Lung (tissue), 12 donors: ENCODE results near the gene LGR6. TPM values are rescaled to one million over a fixed set of nuclear protein-coding genes. Genes with fewer than 3 reads are reported as not detected.

ENCODE experiments used
- ATAC-seq: fragments of 200-7000 bp; cut with Tn5 transposase; one replicate; pipeline ENCODE4 v1.9.1; 2020; ENCODE audit warnings: moderate number of reproducible peaks; ENCODE audit not compliant: insufficient read depth, low FRiP score
- DNase-seq, 3 donors: peaks; one replicate each; pipeline ENCODE4 v3.0.0-alpha.2; 2013 to 2017
- H3K27ac ChIP-seq, 2 donors: one replicate each; pipeline ENCODE4 v1.5.1; 2013; ENCODE audit warnings: mild to moderate bottlenecking in 2 of 2, moderate library complexity in 2 of 2, control low read depth in 1 of 2, inconsistent platforms in 1 of 2, low read depth in 1 of 2, low read length in 1 of 2
- H3K27me3 ChIP-seq, 3 donors: one replicate each; pipeline ENCODE4 v1.5.1; 2013; ENCODE audit warnings: low read length in 2 of 3; ENCODE audit not compliant: control insufficient read depth in 3 of 3, insufficient read depth in 3 of 3
- H3K36me3 ChIP-seq, 4 donors: one replicate each; pipeline ENCODE4 v1.5.1; 2013; ENCODE audit warnings: low read length in 4 of 4, mild to moderate bottlenecking in 1 of 4, moderate library complexity in 1 of 4; ENCODE audit not compliant: control insufficient read depth in 4 of 4, insufficient read depth in 4 of 4
- H3K4me1 ChIP-seq, 5 donors: one replicate each; pipeline ENCODE4 v1.5.1; 2013; ENCODE audit warnings: low read length in 5 of 5, mild to moderate bottlenecking in 2 of 5, moderate library complexity in 1 of 5; ENCODE audit not compliant: control insufficient read depth in 5 of 5, insufficient read depth in 5 of 5
- H3K4me3 ChIP-seq: one replicate; pipeline ENCODE4 v1.5.1; 2013; ENCODE audit warnings: mild to moderate bottlenecking, control low read depth, moderate library complexity
- H3K9ac ChIP-seq, 2 donors: one replicate each; pipeline ENCODE4 v1.5.1; 2013; ENCODE audit warnings: low read length in 2 of 2, control low read depth in 1 of 2; ENCODE audit not compliant: insufficient read depth in 1 of 2
- H3K9me3 ChIP-seq, 4 donors: one replicate each; pipeline ENCODE4 v1.5.1; 2013; ENCODE audit warnings: low read length in 3 of 4, mild to moderate bottlenecking in 1 of 4, moderate library complexity in 1 of 4; ENCODE audit not compliant: control insufficient read depth in 4 of 4, insufficient read depth in 3 of 4
- WGBS, 2 donors: extraction: QIAGEN DNeasy Blood & Tissue Kit; methylation state at CpG; one replicate each; pipeline ENCODE4 v1.1.7; 2013; 5-methylcytosine and 5-hydroxymethylcytosine counted together
- polyA plus RNA-seq, 2 donors: library from polyadenylated mRNA; stranded (reverse); fragments of 200-250 nt; gene quantifications; one replicate each; pipeline ENCODE4 v1.2.1, GENCODE V29; 2013
- total RNA-seq, 2 donors: library from RNA; depleted of rRNA in 1 of 2; stranded (reverse); fragments of >200 nt in 1 of 2; gene quantifications; one replicate each; pipeline ENCODE4 v1.2.1, GENCODE V29; 2014 to 2021
- TF ChIP-seq, protein P1 (sequence below): IDR thresholded peaks from 2 replicates; pipeline ENCODE4 v1.5.1; 2012; ENCODE audit warnings: mild to moderate bottlenecking; ENCODE audit errors: control extremely low read depth, extremely low read depth
- donor health status: control.
- donor health status: control.
- donor health status: Bipolar disorder and iron deficiency.
- donor health status: healthy.
- donor health status: DM: yes; HTN: yes; CAD: no.

Gene LGR6
- total and polyA plus RNA-seq, 4 donors = 0.57 to 4.1 (median 1.3) TPM

DNA sequence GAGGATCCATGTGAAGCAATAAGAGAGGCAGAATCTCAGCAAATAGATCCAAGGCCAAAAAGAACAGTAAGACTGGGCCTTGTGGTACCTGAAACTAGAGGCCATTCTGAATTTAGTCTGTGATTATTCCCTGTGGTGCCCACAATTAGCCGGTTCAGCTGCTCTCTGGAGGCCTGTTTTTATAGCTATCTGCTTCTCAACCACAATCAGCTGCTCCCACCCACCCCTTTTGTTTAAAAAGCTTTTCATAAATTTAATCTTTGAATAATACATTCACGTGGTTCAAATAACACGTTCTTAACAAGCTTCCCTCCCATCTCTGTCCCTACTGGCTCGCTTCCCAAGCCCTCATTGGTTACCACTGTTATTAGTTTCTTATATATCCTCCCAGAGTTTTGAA lies 130.1 kb downstream of the LGR6 start:
- Histone ChIP-seq H3K36me3 (no peaks in the 10 kb centered on the region), H3K4me1 (no peaks in the 10 kb centered on the region), H3K9me3 (no peaks in the 10 kb centered on the region), H3K27ac (no peak overlapping the region), H3K27me3 (no peaks in the 10 kb centered on the region), H3K9ac (no peak overlapping the region), H3K4me3 (no peak overlapping the region)
- DNase-seq (peak in 1 of 3 donors; percentile 35), ATAC-seq (no peak)
- WGBS, 2 donors = 76 to 84% methylated on average over 4 of the region's 4 CpGs
- TF ChIP-seq, protein P1, sequence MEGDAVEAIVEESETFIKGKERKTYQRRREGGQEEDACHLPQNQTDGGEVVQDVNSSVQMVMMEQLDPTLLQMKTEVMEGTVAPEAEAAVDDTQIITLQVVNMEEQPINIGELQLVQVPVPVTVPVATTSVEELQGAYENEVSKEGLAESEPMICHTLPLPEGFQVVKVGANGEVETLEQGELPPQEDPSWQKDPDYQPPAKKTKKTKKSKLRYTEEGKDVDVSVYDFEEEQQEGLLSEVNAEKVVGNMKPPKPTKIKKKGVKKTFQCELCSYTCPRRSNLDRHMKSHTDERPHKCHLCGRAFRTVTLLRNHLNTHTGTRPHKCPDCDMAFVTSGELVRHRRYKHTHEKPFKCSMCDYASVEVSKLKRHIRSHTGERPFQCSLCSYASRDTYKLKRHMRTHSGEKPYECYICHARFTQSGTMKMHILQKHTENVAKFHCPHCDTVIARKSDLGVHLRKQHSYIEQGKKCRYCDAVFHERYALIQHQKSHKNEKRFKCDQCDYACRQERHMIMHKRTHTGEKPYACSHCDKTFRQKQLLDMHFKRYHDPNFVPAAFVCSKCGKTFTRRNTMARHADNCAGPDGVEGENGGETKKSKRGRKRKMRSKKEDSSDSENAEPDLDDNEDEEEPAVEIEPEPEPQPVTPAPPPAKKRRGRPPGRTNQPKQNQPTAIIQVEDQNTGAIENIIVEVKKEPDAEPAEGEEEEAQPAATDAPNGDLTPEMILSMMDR = no peak

DNA sequence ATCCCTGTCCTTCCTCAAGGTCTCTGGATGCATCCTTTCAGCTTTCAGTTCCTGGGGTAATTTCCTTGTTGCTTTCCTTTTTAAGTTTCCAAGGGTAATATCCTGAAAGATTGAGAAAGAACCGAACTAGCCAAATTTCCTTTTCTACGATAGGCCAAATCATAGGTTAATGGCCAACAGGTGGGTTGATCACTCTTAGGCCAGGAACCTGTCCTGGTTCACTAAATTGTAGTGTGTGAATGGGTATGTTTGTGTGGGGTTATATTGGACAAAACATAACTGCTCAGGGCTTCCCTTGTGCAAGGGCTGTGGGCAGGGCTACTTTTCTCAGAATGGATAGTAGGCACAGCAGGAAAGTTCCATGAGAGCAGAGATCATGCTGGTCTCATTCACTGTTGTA lies 131.0 kb downstream of the LGR6 start:
- DNase-seq = no peak
- Histone ChIP-seq H3K4me1 (no peaks in the 10 kb centered on the region), H3K4me3 (no peak overlapping the region), H3K27me3 (no peaks in the 10 kb centered on the region), H3K27ac (no peak overlapping the region), H3K9me3 (no peaks in the 10 kb centered on the region), H3K9ac (no peak overlapping the region), H3K36me3 (no peaks in the 10 kb centered on the region)
- ATAC-seq = no peak
- 69 to 81% methylated on average over 2 of the region's 2 CpGs for WGBS, 2 donors
- TF ChIP-seq, protein P1 = no peak

DNA sequence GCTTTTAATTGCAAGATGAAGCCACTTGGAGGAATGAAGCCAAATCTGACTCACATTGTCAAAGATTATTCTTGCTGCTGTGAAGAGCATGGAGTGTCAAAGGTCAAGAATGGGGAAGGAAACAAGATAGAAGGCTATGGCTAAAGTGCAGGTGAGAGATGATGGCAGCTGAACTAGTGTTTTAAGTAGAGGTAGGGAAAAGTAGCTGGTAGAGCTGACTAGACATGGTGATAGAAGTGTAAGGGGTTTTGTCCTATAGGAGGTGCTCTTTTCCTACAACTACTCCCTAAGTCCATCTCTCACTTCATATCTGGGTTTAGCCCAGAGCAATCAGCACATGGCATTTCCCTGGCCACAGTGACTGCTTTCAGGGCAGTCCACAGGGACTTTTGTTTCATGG lies 136.3 kb downstream of the LGR6 start:
- H3K36me3 ChIP-seq = peaks cover 0 to 10% (median 8%) of the 10 kb centered on the region in 4 donors
- H3K4me1 ChIP-seq = no peaks in the 10 kb centered on the region
- no peak for DNase-seq
- H3K9me3 ChIP-seq = no peaks in the 10 kb centered on the region
- ATAC-seq = no peak
- TF ChIP-seq, protein P1 = no peak
- no peak overlapping the region for H3K27ac ChIP-seq
- no peak overlapping the region for H3K9ac ChIP-seq
- no peak overlapping the region for H3K4me3 ChIP-seq
- H3K27me3 ChIP-seq = no peaks in the 10 kb centered on the region

DNA sequence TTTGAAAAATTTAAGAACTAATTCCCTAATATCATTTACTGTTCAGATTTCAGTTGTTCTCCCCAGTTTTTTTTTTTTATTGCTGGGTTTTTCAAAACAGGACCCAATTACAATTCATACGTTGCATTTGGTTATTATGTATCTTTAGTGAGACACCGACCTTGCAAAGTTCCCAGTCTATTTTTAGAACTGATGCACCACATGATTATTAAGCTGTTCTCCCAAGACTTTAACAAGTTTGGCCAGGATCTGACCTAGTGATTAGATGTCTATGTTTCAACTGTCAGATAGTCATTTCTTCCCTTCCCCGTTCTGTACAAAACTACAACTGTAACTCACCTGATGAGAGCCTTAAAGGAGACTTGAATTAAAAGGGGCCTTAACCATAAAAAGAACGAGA lies 140.3 kb downstream of the LGR6 start:
- Histone ChIP-seq H3K9me3 (no peaks in the 10 kb centered on the region), H3K9ac (no peak overlapping the region), H3K4me3 (no peak overlapping the region), H3K27me3 (no peaks in the 10 kb centered on the region), H3K36me3 (peaks cover 2 to 11% (median 9%) of the 10 kb centered on the region in 4 donors), H3K27ac (no peak overlapping the region), H3K4me1 (no peaks in the 10 kb centered on the region)
- TF ChIP-seq, protein P1 = no peak
- no peak for ATAC-seq
- WGBS, 2 donors = 82 to 92% methylated on average over 4 of the region's 4 CpGs
- DNase-seq = no peak
